ENCODE data around the gene PPP2R5D. TPM values are rescaled to one million over a fixed set of nuclear protein-coding genes. Genes with fewer than 3 reads are reported as not detected.

PPP2R5D gene
- total and polyA plus RNA-seq, 9 of the 15 experiments (the other 6 are each of a cell fraction or from before 2014, with no cell fraction given): 1.3 to 96.1 (median 38.4) TPM

DNA sequence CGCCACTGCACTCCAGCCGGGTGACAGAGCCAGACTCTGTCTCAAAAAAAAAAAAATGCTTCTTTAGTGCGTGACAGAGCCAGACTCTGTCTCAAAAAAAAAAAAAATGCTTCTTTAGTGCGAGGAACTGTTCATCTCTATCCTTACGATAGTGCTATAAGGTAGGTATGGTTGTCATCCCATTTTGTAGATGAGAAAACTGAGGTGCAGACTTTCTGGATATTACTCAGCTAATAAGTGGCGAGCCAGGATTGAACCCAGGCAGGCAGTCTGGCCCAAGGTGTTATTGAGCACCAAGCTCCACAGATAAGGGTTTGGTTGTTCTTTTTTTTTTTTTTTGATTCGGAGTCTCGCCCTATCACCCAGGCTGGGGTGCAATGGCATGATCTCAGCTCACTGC is 17.5 kb downstream of the PPP2R5D start:
- no peaks in the 10 kb centered on the region for H4K20me1 ChIP-seq (replicated peaks; ENCODE audit: control insufficient read depth, insufficient read depth, low read length)
- H2AFZ ChIP-seq (ENCODE audit: low read depth, low read length): no peak overlapping the region
- DNase-seq (ENCODE audit: extremely low read depth in 1 of 4, low spot score in 3 of 4) (no peak), ATAC-seq (no peak), FAIRE-seq (no peak)
- H3K27ac ChIP-seq (ENCODE audit: extremely low read depth, low read depth, low read length): no peak overlapping the region
- WGBS (ENCODE audit: insufficient coverage, low coverage, missing lambda C conversion rate): 84% methylated on average over 6 of the region's 8 CpGs
- no peaks in the 10 kb centered on the region for H3K4me1 ChIP-seq (replicated peaks in 1 of 2; ENCODE audit: control insufficient read depth in 2 of 2, insufficient read depth in 2 of 2, low read length in 2 of 2)
- no peaks in the 10 kb centered on the region for H3K79me2 ChIP-seq (ENCODE audit: control insufficient read depth, insufficient read depth, low read length)
- H3K9me3 ChIP-seq (replicated peaks; ENCODE audit: control insufficient read depth, insufficient read depth, low read depth, low read length): no peaks in the 10 kb centered on the region
- BruUV-seq (replicated peaks): no TSS peak
- H3K9me1 ChIP-seq (ENCODE audit: control insufficient read depth, insufficient read depth, low read length): no peaks in the 10 kb centered on the region
- CTCF ChIA-PET (ENCODE audit: low intra/inter-chr PET ratio): no interaction called here
- H3K4me2 ChIP-seq (ENCODE audit: insufficient read depth, low read length): no peak overlapping the region
- no peaks in the 10 kb centered on the region for H3K27me3 ChIP-seq (ENCODE audit: control insufficient read depth in 2 of 2, insufficient read depth in 2 of 2, low read length in 2 of 2)
- no peak overlapping the region for H3K4me3 ChIP-seq
- POLR2A ChIA-PET: interaction anchor here (0.7 kb wide), 1 partner anchor 642 kb away, joined by 4 read pairs; no protein-coding TSS in a partner anchor
- in situ Hi-C loops (cut with MboI): no loop called here
- intact Hi-C loops (cut with micrococcal nuclease): no loop called here
- H3K9ac ChIP-seq (ENCODE audit: insufficient read depth in 1 of 2, low read depth in 2 of 2, low read length in 2 of 2): no peak overlapping the region
- TF ChIP-seq, protein P1, sequence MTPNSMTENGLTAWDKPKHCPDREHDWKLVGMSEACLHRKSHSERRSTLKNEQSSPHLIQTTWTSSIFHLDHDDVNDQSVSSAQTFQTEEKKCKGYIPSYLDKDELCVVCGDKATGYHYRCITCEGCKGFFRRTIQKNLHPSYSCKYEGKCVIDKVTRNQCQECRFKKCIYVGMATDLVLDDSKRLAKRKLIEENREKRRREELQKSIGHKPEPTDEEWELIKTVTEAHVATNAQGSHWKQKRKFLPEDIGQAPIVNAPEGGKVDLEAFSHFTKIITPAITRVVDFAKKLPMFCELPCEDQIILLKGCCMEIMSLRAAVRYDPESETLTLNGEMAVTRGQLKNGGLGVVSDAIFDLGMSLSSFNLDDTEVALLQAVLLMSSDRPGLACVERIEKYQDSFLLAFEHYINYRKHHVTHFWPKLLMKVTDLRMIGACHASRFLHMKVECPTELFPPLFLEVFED (CRISPR knock-in tag; conservative IDR thresholded peaks at IDR 0.05): no peak
- TF ChIP-seq SMC3 (conservative IDR thresholded peaks at IDR 0.05; ENCODE audit: insufficient read depth, low read depth, low read length) (no peak), ZNF253 (CRISPR knock-in tag; conservative IDR thresholded peaks at IDR 0.05) (no peak), SOX6 (IDR thresholded peaks at IDR 0.05) (no peak), CCNT2 (IDR thresholded peaks at IDR 0.05; ENCODE audit: borderline replicate concordance, extremely low read depth, insufficient read length, low read depth, low read length) (no peak), BCOR (IDR thresholded peaks at IDR 0.05) (peak; percentile 87), ADNP (tag; IDR thresholded peaks at IDR 0.05) (peak; percentile 61; the same call in 1 of the 2 replicates), FOXA1 (IDR thresholded peaks at IDR 0.05; ENCODE audit: borderline replicate concordance) (no peak), RCOR1 (IDR thresholded peaks at IDR 0.05; ENCODE audit: borderline replicate concordance in 1 of 2, low read depth in 2 of 2, low read length in 2 of 2) (0 out of 4 replicates have a peak, but pooled peaks of 1 of the 2 experiments have one; percentile 40), ZBTB7A (IDR thresholded peaks at IDR 0.05; ENCODE audit: borderline replicate concordance, control insufficient read depth, low read depth, low read length) (no peak), KDM1A (IDR thresholded peaks at IDR 0.05) (peak; percentile 37 to 42; a peak in 2 of 4 replicates), RBM25 (IDR thresholded peaks at IDR 0.05; ENCODE audit: low read depth, low read length, severe bottlenecking) (peak; percentile 58)
- TF ChIP-seq, protein P2, sequence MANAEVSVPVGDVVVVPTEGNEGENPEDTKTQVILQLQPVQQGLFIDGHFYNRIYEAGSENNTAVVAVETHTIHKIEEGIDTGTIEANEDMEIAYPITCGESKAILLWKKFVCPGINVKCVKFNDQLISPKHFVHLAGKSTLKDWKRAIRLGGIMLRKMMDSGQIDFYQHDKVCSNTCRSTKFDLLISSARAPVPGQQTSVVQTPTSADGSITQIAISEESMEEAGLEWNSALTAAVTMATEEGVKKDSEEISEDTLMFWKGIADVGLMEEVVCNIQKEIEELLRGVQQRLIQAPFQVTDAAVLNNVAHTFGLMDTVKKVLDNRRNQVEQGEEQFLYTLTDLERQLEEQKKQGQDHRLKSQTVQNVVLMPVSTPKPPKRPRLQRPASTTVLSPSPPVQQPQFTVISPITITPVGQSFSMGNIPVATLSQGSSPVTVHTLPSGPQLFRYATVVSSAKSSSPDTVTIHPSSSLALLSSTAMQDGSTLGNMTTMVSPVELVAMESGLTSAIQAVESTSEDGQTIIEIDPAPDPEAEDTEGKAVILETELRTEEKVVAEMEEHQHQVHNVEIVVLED (CRISPR knock-in tag; IDR thresholded peaks at IDR 0.05): no peak
- TF ChIP-seq, protein P3, sequence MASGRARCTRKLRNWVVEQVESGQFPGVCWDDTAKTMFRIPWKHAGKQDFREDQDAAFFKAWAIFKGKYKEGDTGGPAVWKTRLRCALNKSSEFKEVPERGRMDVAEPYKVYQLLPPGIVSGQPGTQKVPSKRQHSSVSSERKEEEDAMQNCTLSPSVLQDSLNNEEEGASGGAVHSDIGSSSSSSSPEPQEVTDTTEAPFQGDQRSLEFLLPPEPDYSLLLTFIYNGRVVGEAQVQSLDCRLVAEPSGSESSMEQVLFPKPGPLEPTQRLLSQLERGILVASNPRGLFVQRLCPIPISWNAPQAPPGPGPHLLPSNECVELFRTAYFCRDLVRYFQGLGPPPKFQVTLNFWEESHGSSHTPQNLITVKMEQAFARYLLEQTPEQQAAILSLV (tag; IDR thresholded peaks at IDR 0.05): no peak
- TF ChIP-seq, protein P4, sequence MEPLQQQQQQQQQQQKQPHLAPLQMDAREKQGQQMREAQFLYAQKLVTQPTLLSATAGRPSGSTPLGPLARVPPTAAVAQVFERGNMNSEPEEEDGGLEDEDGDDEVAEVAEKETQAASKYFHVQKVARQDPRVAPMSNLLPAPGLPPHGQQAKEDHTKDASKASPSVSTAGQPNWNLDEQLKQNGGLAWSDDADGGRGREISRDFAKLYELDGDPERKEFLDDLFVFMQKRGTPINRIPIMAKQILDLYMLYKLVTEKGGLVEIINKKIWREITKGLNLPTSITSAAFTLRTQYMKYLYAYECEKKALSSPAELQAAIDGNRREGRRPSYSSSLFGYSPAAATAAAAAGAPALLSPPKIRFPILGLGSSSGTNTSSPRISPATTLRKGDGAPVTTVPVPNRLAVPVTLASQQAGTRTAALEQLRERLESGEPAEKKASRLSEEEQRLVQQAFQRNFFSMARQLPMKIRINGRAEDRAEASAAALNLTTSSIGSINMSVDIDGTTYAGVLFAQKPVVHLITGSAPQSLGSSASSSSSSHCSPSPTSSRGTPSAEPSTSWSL (CRISPR knock-in tag; IDR thresholded peaks at IDR 0.05; ENCODE audit: borderline replicate concordance): no peak
- peaks cover 10% of the 10 kb centered on the region; the same call in 2 of the 3 replicates for H3K36me3 ChIP-seq (ENCODE audit: control insufficient read depth, insufficient read depth, low read length)

Data from K562 (cell line).